Liver (tissue), 3 donors: ENCODE measurements around the gene LRRFIP1.

Experiments used
- ATF3 ChIP-seq: IDR thresholded peaks from 2 replicates; pipeline ENCODE4 v1.6.1; 2016; ENCODE audit warnings: antibody characterized with exemption
- FOXA2 ChIP-seq: IDR thresholded peaks from 2 replicates; pipeline ENCODE4 v1.6.1; 2016; ENCODE audit warnings: antibody characterized with exemption
- GABPA ChIP-seq, 2 donors: IDR thresholded peaks in 1 of 2; conservative IDR thresholded peaks in 1 of 2; 2 replicates each; pipeline ENCODE4 v1.6.1; 2016; ENCODE audit warnings: antibody characterized with exemption in 2 of 2, mild to moderate bottlenecking in 1 of 2, moderate library complexity in 1 of 2
- HNF4G ChIP-seq: IDR thresholded peaks from 2 replicates; pipeline ENCODE4 v1.6.1; 2016; ENCODE audit warnings: antibody characterized with exemption
- JUND ChIP-seq, 2 donors: IDR thresholded peaks; 2 replicates each; pipeline ENCODE4 v1.6.1; 2016; ENCODE audit warnings: antibody characterized with exemption in 2 of 2
- RAD21 ChIP-seq, 2 donors: IDR thresholded peaks; 2 replicates each; pipeline ENCODE4 v1.6.1; 2016; ENCODE audit warnings: antibody characterized with exemption in 2 of 2, mild to moderate bottlenecking in 2 of 2
- TAF1 ChIP-seq: conservative IDR thresholded peaks from 2 replicates; pipeline ENCODE4 v1.6.1; 2016; ENCODE audit warnings: antibody characterized with exemption, mild to moderate bottlenecking
- TF ChIP-seq, protein P1 (sequence below): IDR thresholded peaks from 2 replicates; pipeline ENCODE4 v1.6.1; 2016; ENCODE audit warnings: antibody characterized with exemption
- TF ChIP-seq, protein P2 (sequence below): fragments of 150-350 bp; IDR thresholded peaks from 2 replicates; pipeline ENCODE4 v1.5.1; 2017; ENCODE audit warnings: improper control_type of control experiment, low read depth, low read length; ENCODE audit not compliant: missing input control
- TF ChIP-seq, protein P3 (sequence below): IDR thresholded peaks from 2 replicates; pipeline ENCODE4 v1.6.1; 2016; ENCODE audit warnings: antibody characterized with exemption, mild to moderate bottlenecking
- donor health status: healthy.
- donor health status: healthy.

DNA sequence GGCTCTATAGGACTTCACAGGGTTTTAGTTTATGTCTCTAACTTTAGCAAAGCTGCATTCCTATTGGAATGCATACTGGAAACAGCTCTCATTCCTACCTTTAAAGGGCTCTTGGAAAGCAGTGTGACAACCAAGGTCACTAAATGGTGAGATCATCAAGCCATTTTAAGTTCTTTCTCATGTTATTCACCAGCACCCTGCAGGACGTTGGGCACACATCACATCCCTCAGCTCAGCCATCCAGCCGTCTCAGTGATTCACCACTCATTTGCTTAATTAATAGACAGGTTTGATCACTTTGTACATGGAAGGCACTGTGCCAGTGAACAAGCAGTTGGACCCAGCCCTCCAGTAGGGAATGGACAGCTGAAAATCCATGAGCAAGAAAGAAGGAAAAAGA, 139.0 kb downstream of the LRRFIP1 start:
- TF ChIP-seq, protein P1, sequence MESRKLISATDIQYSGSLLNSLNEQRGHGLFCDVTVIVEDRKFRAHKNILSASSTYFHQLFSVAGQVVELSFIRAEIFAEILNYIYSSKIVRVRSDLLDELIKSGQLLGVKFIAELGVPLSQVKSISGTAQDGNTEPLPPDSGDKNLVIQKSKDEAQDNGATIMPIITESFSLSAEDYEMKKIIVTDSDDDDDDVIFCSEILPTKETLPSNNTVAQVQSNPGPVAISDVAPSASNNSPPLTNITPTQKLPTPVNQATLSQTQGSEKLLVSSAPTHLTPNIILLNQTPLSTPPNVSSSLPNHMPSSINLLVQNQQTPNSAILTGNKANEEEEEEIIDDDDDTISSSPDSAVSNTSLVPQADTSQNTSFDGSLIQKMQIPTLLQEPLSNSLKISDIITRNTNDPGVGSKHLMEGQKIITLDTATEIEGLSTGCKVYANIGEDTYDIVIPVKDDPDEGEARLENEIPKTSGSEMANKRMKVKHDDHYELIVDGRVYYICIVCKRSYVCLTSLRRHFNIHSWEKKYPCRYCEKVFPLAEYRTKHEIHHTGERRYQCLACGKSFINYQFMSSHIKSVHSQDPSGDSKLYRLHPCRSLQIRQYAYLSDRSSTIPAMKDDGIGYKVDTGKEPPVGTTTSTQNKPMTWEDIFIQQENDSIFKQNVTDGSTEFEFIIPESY: no peak
- TF ChIP-seq JUND (IDR thresholded peaks at IDR 0.05) (no peak), FOXA2 (no peak), HNF4G (no peak), GABPA (IDR thresholded peaks at IDR 0.05 in 1 of 2, conservative IDR thresholded peaks at IDR 0.05 in 1 of 2) (no peak), ATF3 (no peak), TAF1 (no peak), RAD21 (IDR thresholded peaks at IDR 0.05) (no peak)
- TF ChIP-seq, protein P2, sequence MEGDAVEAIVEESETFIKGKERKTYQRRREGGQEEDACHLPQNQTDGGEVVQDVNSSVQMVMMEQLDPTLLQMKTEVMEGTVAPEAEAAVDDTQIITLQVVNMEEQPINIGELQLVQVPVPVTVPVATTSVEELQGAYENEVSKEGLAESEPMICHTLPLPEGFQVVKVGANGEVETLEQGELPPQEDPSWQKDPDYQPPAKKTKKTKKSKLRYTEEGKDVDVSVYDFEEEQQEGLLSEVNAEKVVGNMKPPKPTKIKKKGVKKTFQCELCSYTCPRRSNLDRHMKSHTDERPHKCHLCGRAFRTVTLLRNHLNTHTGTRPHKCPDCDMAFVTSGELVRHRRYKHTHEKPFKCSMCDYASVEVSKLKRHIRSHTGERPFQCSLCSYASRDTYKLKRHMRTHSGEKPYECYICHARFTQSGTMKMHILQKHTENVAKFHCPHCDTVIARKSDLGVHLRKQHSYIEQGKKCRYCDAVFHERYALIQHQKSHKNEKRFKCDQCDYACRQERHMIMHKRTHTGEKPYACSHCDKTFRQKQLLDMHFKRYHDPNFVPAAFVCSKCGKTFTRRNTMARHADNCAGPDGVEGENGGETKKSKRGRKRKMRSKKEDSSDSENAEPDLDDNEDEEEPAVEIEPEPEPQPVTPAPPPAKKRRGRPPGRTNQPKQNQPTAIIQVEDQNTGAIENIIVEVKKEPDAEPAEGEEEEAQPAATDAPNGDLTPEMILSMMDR: no peak
- TF ChIP-seq, protein P3, sequence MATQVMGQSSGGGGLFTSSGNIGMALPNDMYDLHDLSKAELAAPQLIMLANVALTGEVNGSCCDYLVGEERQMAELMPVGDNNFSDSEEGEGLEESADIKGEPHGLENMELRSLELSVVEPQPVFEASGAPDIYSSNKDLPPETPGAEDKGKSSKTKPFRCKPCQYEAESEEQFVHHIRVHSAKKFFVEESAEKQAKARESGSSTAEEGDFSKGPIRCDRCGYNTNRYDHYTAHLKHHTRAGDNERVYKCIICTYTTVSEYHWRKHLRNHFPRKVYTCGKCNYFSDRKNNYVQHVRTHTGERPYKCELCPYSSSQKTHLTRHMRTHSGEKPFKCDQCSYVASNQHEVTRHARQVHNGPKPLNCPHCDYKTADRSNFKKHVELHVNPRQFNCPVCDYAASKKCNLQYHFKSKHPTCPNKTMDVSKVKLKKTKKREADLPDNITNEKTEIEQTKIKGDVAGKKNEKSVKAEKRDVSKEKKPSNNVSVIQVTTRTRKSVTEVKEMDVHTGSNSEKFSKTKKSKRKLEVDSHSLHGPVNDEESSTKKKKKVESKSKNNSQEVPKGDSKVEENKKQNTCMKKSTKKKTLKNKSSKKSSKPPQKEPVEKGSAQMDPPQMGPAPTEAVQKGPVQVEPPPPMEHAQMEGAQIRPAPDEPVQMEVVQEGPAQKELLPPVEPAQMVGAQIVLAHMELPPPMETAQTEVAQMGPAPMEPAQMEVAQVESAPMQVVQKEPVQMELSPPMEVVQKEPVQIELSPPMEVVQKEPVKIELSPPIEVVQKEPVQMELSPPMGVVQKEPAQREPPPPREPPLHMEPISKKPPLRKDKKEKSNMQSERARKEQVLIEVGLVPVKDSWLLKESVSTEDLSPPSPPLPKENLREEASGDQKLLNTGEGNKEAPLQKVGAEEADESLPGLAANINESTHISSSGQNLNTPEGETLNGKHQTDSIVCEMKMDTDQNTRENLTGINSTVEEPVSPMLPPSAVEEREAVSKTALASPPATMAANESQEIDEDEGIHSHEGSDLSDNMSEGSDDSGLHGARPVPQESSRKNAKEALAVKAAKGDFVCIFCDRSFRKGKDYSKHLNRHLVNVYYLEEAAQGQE: no peak
